ENCODE results near the gene SENP2. TPM values are rescaled to one million over a fixed set of nuclear protein-coding genes. Genes with fewer than 3 reads are reported as not detected.
A peak's percentile ranks its signal among the peaks of the same experiment; 100 is the strongest.

The SENP2 gene
- 21.2 TPM for polyA plus RNA-seq (2012; ENCODE audit: insufficient read depth, insufficient read length, low read depth)

DNA sequence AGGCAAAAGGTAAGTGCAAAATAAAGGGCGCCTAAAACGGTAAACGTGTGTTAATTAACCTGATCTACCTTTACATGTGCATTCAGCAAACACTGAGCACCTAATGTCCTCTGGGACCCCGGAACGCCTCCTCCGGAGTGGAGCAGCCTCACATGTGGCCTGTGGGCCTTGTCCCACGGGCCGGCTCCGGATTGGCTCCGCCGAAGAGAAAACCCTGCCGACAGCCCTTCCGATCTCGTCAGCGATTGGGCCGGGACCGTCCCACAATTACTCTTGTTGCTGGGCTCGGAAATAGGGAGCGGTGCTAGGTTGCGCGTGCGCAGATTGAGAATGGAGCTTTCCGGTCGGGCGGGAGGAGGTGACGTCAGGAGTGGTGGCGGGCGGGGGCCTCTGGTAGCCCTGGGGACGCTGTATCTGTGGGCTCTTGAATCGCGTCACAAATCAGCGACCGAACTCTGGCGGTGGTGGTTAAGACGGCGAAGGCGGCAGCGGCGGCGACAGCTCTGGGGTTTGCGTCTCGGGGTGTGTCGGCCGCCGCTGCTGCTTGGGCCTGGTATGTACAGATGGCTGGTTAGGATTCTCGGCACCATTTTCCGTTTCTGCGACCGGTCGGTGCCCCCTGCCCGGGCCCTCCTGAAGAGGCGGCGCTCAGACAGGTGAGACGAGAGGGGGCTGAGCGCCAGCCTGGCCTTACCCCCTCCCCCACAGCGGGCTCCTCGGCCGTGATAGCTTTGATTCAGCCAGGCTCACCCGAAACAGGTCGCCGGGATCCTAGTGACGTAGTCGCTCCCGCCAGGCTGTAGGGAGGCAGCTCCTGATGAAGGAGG is at the start of gene SENP2:
TSS of gene SENP2 (plus strand) at position 437 of the 827 bp plus-strand sequence. CDS start at position 556, 119 bp downstream.
- H3K4me3 ChIP-seq (ENCODE audit: low read depth, low read length): peak within 1 kb of the TSS; percentile 85
- H3K4me1 ChIP-seq: peaks cover 3% of the 10 kb centered on the region; the same call in 1 of the 2 replicates
- peak; percentile 99 for DNase-seq
- H3K9me3 ChIP-seq: no peaks in the 10 kb centered on the region
- H3K36me3 ChIP-seq: peaks cover under 1% of the 10 kb centered on the region
- H3K27me3 ChIP-seq: no peaks in the 10 kb centered on the region
- TF ChIP-seq, protein P1, sequence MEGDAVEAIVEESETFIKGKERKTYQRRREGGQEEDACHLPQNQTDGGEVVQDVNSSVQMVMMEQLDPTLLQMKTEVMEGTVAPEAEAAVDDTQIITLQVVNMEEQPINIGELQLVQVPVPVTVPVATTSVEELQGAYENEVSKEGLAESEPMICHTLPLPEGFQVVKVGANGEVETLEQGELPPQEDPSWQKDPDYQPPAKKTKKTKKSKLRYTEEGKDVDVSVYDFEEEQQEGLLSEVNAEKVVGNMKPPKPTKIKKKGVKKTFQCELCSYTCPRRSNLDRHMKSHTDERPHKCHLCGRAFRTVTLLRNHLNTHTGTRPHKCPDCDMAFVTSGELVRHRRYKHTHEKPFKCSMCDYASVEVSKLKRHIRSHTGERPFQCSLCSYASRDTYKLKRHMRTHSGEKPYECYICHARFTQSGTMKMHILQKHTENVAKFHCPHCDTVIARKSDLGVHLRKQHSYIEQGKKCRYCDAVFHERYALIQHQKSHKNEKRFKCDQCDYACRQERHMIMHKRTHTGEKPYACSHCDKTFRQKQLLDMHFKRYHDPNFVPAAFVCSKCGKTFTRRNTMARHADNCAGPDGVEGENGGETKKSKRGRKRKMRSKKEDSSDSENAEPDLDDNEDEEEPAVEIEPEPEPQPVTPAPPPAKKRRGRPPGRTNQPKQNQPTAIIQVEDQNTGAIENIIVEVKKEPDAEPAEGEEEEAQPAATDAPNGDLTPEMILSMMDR (IDR thresholded peaks at IDR 0.05; ENCODE audit: low read depth, low read length): no peak

DNA sequence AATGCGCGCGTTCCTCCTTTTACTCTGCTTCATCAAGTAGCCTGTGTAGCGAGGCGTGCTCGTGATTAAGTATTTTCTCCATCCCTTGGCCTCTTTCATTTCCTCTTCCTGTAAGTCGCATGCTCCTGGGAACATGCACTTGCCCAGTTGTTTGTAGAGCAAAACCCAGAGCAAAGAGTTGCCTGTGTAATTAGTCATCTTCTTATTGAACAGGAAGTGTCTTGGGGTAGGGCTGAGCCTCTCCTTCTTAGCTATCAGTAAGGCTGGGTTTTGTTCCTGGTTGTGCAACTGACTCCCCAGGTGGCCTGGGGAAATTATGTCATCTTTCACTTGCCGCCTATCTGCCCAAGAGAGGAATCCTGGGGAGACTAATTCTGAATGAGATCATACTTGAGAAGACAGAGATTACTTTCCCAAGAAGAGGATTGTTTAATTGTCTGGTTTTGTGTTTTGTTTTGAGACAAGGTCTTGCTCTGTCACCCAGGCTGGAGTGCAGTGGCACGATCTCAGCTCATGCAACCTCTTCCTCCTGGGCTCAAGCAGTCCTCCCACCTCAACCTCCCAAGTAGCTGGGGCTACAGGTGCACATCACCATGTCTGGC is 48.6 kb upstream of the SENP2 start:
- no peaks in the 10 kb centered on the region for H3K36me3 ChIP-seq
- no peak for DNase-seq
- H3K27me3 ChIP-seq: no peaks in the 10 kb centered on the region
- no peaks in the 10 kb centered on the region for H3K4me1 ChIP-seq
- no peaks in the 10 kb centered on the region for H3K9me3 ChIP-seq
- TF ChIP-seq, protein P1 (IDR thresholded peaks at IDR 0.05; ENCODE audit: low read depth, low read length): no peak
- H3K4me3 ChIP-seq (ENCODE audit: low read depth, low read length): no peak overlapping the region

DNA sequence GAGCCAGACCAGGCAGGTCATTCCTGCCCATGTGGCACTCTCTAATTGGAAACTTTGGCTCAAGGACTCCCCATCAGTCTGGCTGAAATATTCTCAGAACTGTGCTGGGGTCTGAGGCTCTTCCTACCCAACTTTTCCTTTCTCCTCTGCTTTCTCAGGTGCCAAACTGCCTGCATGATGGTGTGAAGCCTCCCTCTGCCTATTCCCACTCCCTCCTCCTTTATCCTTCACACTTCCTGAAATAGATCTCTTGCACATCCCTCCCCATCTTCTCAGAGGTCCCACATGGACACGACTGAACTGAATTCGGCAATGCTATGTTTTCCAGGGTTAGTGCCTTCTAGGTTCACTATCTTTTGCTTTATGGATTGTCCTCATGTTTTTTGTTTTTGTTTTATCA is 46.2 kb upstream of the SENP2 start:
- no peaks in the 10 kb centered on the region for H3K27me3 ChIP-seq
- no peaks in the 10 kb centered on the region for H3K36me3 ChIP-seq
- no peak for DNase-seq
- H3K4me1 ChIP-seq: no peaks in the 10 kb centered on the region
- no peaks in the 10 kb centered on the region for H3K9me3 ChIP-seq
- TF ChIP-seq, protein P1 (IDR thresholded peaks at IDR 0.05; ENCODE audit: low read depth, low read length): no peak
- H3K4me3 ChIP-seq (ENCODE audit: low read depth, low read length): no peak overlapping the region

DNA sequence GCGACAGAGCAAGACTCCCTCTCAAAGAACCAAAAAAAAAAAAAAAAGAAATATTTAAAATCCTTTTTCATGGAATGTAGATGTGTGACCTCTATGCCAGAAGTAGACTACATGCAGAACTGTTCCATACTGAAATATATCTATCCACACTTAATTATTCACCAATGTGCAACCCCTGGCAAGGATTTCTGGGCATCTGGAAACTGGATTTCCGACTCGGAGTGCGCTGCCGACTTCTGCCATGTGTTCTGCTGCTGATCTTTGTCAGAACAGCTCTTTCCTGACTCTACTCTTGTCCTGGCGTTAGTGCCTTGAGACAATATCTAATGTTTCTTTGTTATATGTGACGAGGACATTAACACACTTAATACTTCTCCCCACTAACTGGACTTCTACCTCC is 45.4 kb upstream of the SENP2 start:
- Histone ChIP-seq H3K9me3 (no peaks in the 10 kb centered on the region), H3K4me3 (ENCODE audit: low read depth, low read length) (no peak overlapping the region), H3K36me3 (no peaks in the 10 kb centered on the region), H3K4me1 (peaks cover 3% of the 10 kb centered on the region; the same call in 1 of the 2 replicates), H3K27me3 (no peaks in the 10 kb centered on the region)
- TF ChIP-seq, protein P1 (IDR thresholded peaks at IDR 0.05; ENCODE audit: low read depth, low read length): no peak
- no peak for DNase-seq

DNA sequence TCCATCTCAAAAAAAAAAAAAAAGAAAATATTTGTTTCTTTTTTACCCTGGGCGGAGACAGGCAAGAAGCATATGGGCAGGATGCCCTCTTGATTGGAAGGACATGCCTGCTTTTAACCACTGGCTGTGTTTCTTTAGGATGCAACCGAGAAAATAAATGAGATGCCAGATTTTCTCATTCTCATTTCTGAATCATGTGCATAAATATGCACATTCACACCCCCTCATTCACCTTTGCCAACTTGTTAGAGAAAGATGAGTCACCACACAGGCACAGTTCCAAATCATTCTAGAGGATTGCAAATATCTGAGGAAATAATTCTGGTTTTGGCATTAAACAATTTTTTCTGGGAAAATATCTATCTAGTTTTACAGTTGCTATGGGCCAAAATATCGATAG is 37.0 kb upstream of the SENP2 start:
- TF ChIP-seq, protein P1 (IDR thresholded peaks at IDR 0.05; ENCODE audit: low read depth, low read length): no peak
- peaks cover 3% of the 10 kb centered on the region; the same call in 1 of the 2 replicates for H3K4me1 ChIP-seq
- DNase-seq: no peak

More for the DNA sequence above, 37.0 kb upstream of the SENP2 start:
- Histone ChIP-seq H3K36me3 (no peaks in the 10 kb centered on the region), H3K9me3 (no peaks in the 10 kb centered on the region), H3K27me3 (no peaks in the 10 kb centered on the region), H3K4me3 (ENCODE audit: low read depth, low read length) (no peak overlapping the region)
